LHCN-M2 (cell line): ENCODE data around the gene ARGLU1. TPM values are rescaled to one million over a fixed set of nuclear protein-coding genes. Genes with fewer than 3 reads are reported as not detected.
A peak's percentile ranks its signal among the peaks of the same experiment; 100 is the strongest.

Source experiments
- DNase-seq: peaks from one replicate; pipeline ENCODE4 v3.0.0-alpha.2; 2012; ENCODE audit warnings: low read depth
- total RNA-seq: library from RNA; depleted of rRNA; stranded (reverse); fragments of >200 nt; gene quantifications from 2 replicates; pipeline ENCODE4 v1.2.3, GENCODE V29; 2014; rRNA removed

Gene ARGLU1
- total RNA-seq, 1 experiment from 2014 or later: 64.0 TPM

GRCh38 chr13:106503730-106504453 is 64.0 kb downstream of the ARGLU1 start:
- no peak for DNase-seq

GRCh38 chr13:106503272-106503671 is 64.7 kb downstream of the ARGLU1 start:
- no peak for DNase-seq

- DNase-seq: no peak
Observed at GRCh38 chr13:106500445-106500844, 67.5 kb downstream of the ARGLU1 start.

- DNase-seq: peak; percentile 75
Observed at GRCh38 chr13:106499896-106500295, 68.0 kb downstream of the ARGLU1 start.

- no peak for DNase-seq
Observed at GRCh38 chr13:106499113-106499512, 68.8 kb downstream of the ARGLU1 start.

GRCh38 chr13:106498571-106498970 is 69.4 kb downstream of the ARGLU1 start:
- DNase-seq: no peak

GRCh38 chr13:106498158-106498557 is 69.8 kb downstream of the ARGLU1 start:
- DNase-seq: no peak

GRCh38 chr13:106497079-106497478 is 70.9 kb downstream of the ARGLU1 start:
- DNase-seq: no peak

- no peak for DNase-seq
Observed at GRCh38 chr13:106496072-106496997, 71.6 kb downstream of the ARGLU1 start.

- DNase-seq: no peak
Observed at GRCh38 chr13:106494936-106495335, 73.0 kb downstream of the ARGLU1 start.

GRCh38 chr13:106494506-106494905 is 73.4 kb downstream of the ARGLU1 start:
- no peak for DNase-seq

GRCh38 chr13:106493533-106494220 is 74.3 kb downstream of the ARGLU1 start:
- DNase-seq: no peak

GRCh38 chr13:106492588-106493475 is 75.1 kb downstream of the ARGLU1 start:
- no peak for DNase-seq

- no peak for DNase-seq
Observed at GRCh38 chr13:106491928-106492587, 75.9 kb downstream of the ARGLU1 start.

Other genes with a start within 250 kb of the ARGLU1 start
- gene EFNB2, start 32.5 kb downstream of the ARGLU1 start, total RNA-seq: 10.1 and 11.8 TPM in 2 replicates